ENCODE results near the gene SLC44A1.

The SLC44A1 gene

DNA sequence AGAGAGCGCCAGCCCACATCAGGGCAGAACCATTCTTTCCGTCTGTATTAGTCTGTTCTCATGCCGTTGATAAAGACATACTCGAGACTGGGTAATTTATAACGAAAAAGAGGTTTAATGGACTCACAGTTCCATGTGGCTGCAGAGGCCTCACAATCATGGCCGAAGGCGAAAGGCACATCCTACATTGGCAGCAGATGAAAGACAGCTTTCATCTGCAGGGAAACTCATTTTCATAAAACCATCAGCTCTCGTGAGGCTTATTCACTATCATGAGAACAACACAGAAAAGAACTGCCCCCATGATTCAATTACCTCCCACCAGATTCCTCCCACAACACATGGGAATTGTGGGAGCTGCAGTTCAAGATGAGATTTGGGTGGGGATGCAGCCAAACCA, 198.7 kb downstream of the SLC44A1 start:
- no peak overlapping the region for H3K4me2 ChIP-seq (ENCODE audit: low read length)

GRCh38 chr9:105444130-105444529, 199.7 kb downstream of the SLC44A1 start:
- Histone ChIP-seq H2AFZ (ENCODE audit: low read length) (no peak overlapping the region), H3K27ac (ENCODE audit: low read depth, low read length, poor library complexity, severe bottlenecking) (no peak overlapping the region), H3K27me3 (ENCODE audit: insufficient read depth, low read length) (no peaks in the 10 kb centered on the region)

More for the DNA sequence above, 198.7 kb downstream of the SLC44A1 start:
- Histone ChIP-seq H3K36me3 (ENCODE audit: insufficient read depth, low read length) (no peaks in the 10 kb centered on the region), H3K9ac (ENCODE audit: low read length) (no peak overlapping the region), H4K20me1 (ENCODE audit: insufficient read depth, low read length) (no peaks in the 10 kb centered on the region), H3K4me1 (ENCODE audit: insufficient read depth, low read length, severe bottlenecking) (peaks cover 6% of the 10 kb centered on the region), H3K79me2 (ENCODE audit: insufficient read depth, low read length) (no peaks in the 10 kb centered on the region), H2AFZ (ENCODE audit: low read length) (no peak overlapping the region), H3K9me2 (ENCODE audit: low read depth, low read length) (no peaks in the 10 kb centered on the region), H3F3A (ENCODE audit: insufficient read depth, low read length) (no peaks in the 10 kb centered on the region), H3K4me3 (ENCODE audit: low read depth, low read length, poor library complexity, severe bottlenecking) (no peak overlapping the region), H3K27me3 (ENCODE audit: insufficient read depth, low read length) (no peaks in the 10 kb centered on the region), H3K9me3 (ENCODE audit: low read length) (no peaks in the 10 kb centered on the region), H3K27ac (ENCODE audit: low read depth, low read length, poor library complexity, severe bottlenecking) (no peak overlapping the region)
- TF ChIP-seq CTCF (IDR thresholded peaks at IDR 0.05; ENCODE audit: low read length) (no peak), EZH2 (IDR thresholded peaks at IDR 0.05; ENCODE audit: borderline replicate concordance, low read length) (no peak)

DNA sequence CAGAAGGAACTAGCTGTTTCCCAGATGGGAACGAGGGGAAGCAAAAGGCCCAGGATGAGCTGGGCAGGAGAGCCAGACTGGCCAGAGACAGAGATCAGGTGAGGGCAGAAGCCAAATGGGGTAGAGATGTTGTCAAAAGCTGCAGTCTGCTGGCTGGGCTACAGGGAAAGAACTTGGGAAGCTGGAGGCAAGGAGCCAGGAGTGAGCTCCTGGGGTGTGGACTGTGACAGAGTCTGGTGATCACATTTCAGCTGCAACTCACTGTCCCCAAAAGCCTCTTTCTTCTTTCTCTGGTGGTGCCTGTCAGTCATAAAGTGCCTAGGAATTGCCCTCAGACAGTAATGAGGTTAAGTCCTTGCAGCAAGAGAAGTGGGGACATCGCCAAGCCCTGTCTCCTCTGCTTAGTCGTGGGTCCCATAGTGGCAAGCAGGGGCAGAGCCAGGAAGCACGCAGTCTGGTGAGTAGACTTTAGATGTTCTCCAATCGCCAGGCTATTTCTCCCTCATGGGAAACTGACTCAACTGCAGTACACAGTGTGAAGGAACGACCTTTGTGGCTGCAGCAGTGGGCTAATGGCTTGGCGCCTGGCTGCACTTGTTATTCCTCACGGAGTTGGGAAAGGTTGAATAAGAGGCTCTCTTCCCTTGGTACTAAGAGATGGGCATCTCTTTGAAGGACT, 200.9 kb downstream of the SLC44A1 start:
- H2AFZ ChIP-seq (ENCODE audit: low read length), result no peak overlapping the region
- no peaks in the 10 kb centered on the region for H3K27me3 ChIP-seq (ENCODE audit: insufficient read depth, low read length)
- no peaks in the 10 kb centered on the region for H3K36me3 ChIP-seq (ENCODE audit: insufficient read depth, low read length)

More at GRCh38 chr9:105444130-105444529, 199.7 kb downstream of the SLC44A1 start:
- Histone ChIP-seq H3K9me2 (ENCODE audit: low read depth, low read length) (no peaks in the 10 kb centered on the region), H3F3A (ENCODE audit: insufficient read depth, low read length) (no peaks in the 10 kb centered on the region), H3K4me2 (ENCODE audit: low read length) (no peak overlapping the region), H4K20me1 (ENCODE audit: insufficient read depth, low read length) (no peaks in the 10 kb centered on the region), H3K9me3 (ENCODE audit: low read length) (no peaks in the 10 kb centered on the region), H3K4me1 (ENCODE audit: insufficient read depth, low read length, severe bottlenecking) (peaks cover 15% of the 10 kb centered on the region), H3K79me2 (ENCODE audit: insufficient read depth, low read length) (no peaks in the 10 kb centered on the region), H3K36me3 (ENCODE audit: insufficient read depth, low read length) (no peaks in the 10 kb centered on the region), H3K4me3 (ENCODE audit: low read depth, low read length, poor library complexity, severe bottlenecking) (no peak overlapping the region), H3K9ac (ENCODE audit: low read length) (no peak overlapping the region)
- no peak for TF ChIP-seq CTCF (IDR thresholded peaks at IDR 0.05; ENCODE audit: low read length)
- no peak for TF ChIP-seq EZH2 (IDR thresholded peaks at IDR 0.05; ENCODE audit: borderline replicate concordance, low read length)

More for the DNA sequence above, 200.9 kb downstream of the SLC44A1 start:
- H3K79me2 ChIP-seq (ENCODE audit: insufficient read depth, low read length), result no peaks in the 10 kb centered on the region
- H3K27ac ChIP-seq (ENCODE audit: low read depth, low read length, poor library complexity, severe bottlenecking), result no peak overlapping the region
- no peaks in the 10 kb centered on the region for H3K9me2 ChIP-seq (ENCODE audit: low read depth, low read length)
- TF ChIP-seq CTCF (IDR thresholded peaks at IDR 0.05; ENCODE audit: low read length) (no peak), EZH2 (IDR thresholded peaks at IDR 0.05; ENCODE audit: borderline replicate concordance, low read length) (no peak)
- no peaks in the 10 kb centered on the region; the same call in 1 of the 2 replicates for H3F3A ChIP-seq (ENCODE audit: insufficient read depth, low read length)
- H3K4me3 ChIP-seq (ENCODE audit: low read depth, low read length, poor library complexity, severe bottlenecking), result no peak overlapping the region
- H4K20me1 ChIP-seq (ENCODE audit: insufficient read depth, low read length), result no peaks in the 10 kb centered on the region
- peaks cover 25% of the 10 kb centered on the region for H3K4me1 ChIP-seq (ENCODE audit: insufficient read depth, low read length, severe bottlenecking)
- no peak overlapping the region for H3K9ac ChIP-seq (ENCODE audit: low read length)
- H3K9me3 ChIP-seq (ENCODE audit: low read length), result no peaks in the 10 kb centered on the region
- H3K4me2 ChIP-seq (ENCODE audit: low read length), result no peak overlapping the region

All from OCI-LY1 (cell line).